Measurements from ENCODE around the gene IRAK1.

Gene IRAK1

DNA sequence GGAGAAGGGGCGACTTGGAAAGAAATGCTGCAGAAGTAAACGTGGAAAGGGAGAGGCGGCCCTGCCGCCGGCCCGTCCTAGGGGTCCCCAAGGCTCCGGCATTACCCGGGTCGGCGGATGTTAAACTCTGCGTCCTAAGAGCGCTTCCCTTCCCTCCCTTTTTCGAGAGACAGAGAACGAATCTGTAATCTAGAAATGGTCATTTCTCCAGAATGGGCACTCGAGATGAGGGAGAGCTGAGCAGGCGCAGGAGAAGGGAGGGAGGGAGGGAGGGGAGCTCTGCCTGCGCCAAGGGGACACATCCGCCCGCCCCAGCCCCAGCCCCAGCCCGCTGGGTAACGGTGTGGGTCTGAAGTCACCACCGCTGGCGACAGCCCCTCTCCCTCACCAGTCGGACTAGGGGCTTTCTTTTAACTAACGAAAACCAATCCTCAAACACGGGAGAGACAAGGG, 49.8 kb downstream of the IRAK1 start:
- DNase-seq, result no peak

DNA sequence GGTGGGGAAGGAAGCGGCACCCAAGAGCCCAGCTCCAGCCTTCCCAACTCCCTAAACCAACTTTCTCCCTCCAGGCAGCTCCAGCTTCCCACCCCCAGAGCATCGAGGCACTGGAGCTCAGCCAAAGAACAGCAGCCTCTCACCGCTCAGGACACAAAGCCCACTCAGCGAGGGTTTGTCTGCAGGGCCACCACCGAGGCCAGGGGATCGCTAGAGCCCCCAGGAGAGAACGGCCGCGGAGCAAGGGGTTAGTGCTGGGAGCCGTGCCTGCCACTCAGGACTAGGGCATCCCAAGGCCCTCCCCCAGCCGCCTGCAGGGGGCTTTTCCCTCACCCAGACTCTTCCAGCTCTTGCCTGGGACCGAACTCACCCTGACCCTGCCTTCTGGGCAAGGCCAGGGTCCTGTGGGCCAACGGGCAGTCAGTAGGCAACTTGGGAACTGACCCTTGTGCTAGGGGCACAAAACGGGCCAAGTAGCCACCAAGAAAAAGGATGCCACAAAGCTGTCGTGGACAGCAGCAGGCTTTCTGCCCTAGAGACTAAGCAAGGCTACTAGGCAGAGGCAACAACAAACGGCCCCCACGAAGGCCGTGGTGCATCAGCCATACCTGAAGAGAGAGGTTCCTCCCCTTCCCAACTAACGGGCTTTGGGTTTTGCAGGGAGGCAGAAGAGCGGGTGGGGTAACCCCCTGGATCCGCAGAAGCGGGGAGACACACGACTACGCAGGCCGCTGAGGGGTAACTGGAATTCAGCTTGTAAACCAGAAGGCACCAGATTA, 50.4 kb downstream of the IRAK1 start:
- no peak for DNase-seq

DNA sequence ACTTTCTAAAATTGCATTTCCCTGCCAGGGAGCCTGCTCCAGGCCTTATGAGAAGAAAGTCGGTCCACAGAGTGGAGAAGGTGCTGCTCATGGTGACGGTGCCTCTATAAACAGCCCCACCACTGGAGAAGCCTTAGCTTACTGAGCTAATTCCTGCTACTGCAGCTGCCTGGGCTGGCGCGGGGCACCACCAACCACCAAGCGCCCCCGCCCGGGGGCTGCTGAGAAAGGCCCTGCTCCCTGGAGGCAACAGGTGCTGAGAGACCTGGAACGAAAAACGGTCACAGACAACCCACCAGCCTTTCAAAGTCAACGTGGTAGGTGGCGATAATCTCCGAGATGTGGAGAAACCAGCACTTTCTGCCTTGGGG, 51.0 kb downstream of the IRAK1 start:
- peak; percentile 7 for DNase-seq

GRCh38 chrX:153968255-153968654, 51.4 kb downstream of the IRAK1 start:
- no peak for DNase-seq

DNA sequence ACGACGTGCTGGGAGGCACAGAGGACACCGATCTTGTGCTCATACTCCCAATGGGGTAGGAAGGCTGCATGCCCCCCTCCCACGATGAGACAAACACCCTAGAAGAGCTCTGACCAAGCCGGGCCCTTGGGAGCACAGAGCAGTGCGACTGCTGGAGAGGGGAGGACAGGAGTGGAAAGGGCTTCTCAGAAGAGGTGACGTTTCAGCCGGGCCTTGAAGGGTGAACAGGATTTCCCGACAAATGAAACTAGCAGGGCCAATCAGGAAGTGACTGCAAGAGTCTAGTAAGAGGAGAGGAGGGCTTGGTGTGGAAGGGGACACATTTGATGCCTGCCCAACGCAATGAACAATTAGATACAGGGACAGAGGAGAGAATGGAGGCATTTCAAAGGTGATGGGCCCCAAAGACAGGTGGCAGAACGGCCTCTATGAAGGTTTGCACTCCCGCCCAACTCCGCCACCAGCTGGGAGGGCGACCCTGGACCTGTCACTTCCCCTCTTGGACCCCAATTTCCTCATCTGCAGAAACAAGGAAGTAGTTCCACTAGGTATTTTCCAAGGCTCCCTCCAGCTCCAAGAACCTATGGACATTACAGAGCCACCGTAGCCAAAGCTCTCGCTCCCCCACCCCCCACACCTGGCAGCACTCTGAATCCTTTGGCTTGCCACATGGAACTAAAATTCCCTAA, 52.0 kb downstream of the IRAK1 start:
- DNase-seq, result no peak

- DNase-seq, result no peak
Measured at GRCh38 chrX:153966841-153967535, 52.7 kb downstream of the IRAK1 start.

DNA sequence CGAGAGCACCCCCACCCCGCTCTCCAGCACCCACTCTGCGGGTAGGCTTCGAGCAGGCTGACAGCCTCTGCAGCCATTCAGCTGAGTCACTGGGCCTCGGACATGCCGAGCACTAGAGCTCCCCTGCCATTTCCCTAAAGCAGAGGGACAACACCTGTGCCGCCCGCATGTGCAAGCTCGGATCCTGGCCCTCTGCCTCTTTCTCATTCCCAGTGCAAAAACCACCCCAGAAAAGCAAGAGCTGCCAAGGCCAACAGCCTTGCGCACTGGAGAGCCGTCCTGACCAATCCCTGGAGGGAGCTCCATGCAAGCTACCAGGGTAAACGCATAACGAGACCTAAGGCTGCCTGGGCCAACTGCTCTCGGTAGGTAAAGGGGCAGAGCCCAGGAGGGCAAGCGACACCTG, 53.4 kb downstream of the IRAK1 start:
- DNase-seq, result no peak

GRCh38 chrX:153965406-153965805, 54.3 kb downstream of the IRAK1 start:
- no peak for DNase-seq

- no peak for DNase-seq
Measured at GRCh38 chrX:153964105-153964504, 55.6 kb downstream of the IRAK1 start.

DNA sequence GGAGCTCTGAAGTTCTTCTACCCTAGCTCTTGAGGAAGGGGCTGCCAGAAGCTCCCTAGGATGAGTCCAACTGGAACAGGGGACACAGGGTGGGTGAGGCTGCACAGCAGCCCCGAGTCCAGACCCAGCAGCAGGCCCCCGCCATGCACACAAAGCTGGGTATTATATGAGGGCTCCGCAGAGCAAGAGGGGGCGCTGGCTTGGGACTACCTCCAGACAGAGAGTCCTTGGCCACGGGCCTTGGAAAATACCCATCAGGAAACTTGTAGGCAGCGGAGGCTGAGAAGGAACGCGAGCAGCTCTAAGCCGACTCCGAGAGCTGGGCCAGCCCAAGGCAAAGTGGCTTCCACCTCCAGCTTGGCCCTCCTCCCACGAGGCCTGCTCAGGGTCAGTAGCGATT, 56.2 kb downstream of the IRAK1 start:
- no peak for DNase-seq

- DNase-seq, result no peak
Measured at GRCh38 chrX:153961292-153961691, 58.4 kb downstream of the IRAK1 start.

DNA sequence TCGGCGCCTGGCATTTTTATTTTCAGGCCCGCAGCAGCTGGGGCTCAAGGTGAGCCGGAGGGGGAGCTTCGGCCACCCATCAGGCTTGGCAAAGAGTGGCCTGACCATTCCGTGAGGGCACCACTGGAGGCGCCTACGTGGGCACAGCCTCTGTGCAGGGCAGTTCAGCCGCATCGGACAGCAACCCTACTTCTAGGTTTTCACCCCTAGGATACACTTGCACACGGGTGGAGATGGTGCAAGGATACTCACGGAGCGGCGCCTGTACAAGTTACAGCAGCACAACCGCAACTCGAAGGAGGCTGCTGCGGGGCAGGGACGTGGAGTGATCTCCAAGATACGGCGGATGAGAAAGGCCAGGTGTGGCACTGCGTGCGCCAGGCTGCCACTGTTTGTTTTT, 58.9 kb downstream of the IRAK1 start:
- no peak for DNase-seq
